ENCODE measurements around the gene CSF1.
"Not testable (repeated sequence)": the region's sequence is repeated elsewhere in the genome, so short reads cannot be mapped to it uniquely, and the experiment has no call there.

Gene CSF1

DNA sequence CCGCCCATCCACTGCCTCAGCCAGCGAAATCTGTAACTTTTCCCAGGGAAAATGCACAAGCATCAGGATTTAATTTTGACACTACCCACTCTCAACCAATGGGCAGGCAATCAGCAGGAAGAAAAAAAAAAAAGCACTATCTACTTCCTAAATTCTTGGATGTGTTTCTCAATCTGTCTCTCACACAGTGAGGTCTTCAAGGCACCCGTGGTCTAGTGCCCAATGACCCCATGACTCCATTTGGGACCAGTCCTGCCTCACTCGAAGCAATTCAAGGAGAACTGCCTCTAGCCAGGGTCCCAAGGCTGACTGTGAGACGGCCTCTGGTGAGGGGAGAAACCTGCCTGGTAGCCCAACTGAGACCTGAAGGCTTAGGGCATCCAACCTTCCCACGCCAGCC is 35.9 kb downstream of the CSF1 start:
- DNase-seq: peak in 1 of 2 donors; percentile 52

GRCh38 chr1:109947582-109948284 is 37.1 kb downstream of the CSF1 start:
- peak in 1 of 2 donors; percentile 45 for DNase-seq

DNA sequence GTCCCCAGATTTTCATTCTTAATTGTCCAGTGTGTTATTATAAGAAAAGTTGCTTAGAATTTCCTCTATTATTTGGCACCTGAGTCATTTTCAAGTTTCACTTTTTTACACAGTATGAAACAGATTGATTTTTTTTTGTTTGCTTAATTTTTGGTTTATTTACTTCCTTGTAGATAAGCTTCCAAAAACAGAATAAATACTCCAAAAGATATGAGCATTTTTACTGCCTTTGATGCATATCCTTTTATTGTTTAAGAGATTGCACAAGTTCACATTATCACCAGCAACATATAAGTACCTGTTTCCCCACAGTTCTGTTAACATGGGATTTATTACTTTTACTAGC is 37.6 kb downstream of the CSF1 start:
- DNase-seq: no peak

- no peak for DNase-seq
Observed at GRCh38 chr1:109950038-109950437, 39.4 kb downstream of the CSF1 start.

- DNase-seq: no peak
Observed at GRCh38 chr1:109950509-109950908, 39.9 kb downstream of the CSF1 start.

GRCh38 chr1:109951501-109951900 is 40.9 kb downstream of the CSF1 start:
- not testable (repeated sequence) for DNase-seq

DNA sequence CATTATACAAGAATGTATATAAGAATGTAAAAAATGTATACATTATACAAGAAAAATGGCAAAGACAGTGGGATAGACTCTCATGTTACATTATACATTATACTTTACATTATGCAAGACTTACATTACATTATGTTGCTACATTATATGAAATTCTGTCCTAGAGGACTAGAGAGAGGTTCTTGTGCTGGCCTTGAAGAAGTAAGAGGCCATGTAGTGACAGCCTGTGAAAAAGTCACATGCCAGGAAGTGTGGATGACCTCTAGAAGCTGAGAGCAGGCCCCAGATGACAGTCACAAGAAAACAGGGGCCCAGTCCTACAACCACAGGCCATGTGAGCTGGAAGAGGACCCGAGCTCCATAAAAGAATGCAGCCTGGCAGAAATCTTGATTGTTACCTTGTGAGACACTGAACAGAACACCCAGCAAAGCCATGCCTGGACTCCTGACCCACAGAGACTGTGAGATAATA is 43.4 kb downstream of the CSF1 start:
- DNase-seq: peak in 1 of 2 donors; percentile 37

GRCh38 chr1:109959632-109959973 is 49.0 kb downstream of the CSF1 start:
- no peak for DNase-seq

GRCh38 chr1:109959974-109960744 is 49.5 kb downstream of the CSF1 start:
- no peak for DNase-seq

DNA sequence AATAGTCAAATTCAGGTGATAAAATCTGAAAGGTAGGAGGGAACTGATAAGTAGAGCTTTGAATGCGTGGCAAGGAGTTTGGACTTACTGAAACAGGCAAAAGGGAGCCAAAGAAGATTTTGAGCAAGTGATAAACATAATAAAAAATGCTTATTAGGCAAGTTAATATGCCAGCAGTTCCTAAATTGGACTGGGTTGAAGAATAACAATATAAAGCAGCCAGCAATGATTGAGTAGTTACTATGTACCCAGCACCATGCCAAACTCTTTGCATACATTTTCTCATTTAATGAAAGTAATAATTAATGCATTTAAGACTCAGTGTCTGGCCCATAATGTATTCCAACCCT is 50.1 kb downstream of the CSF1 start:
- DNase-seq: no peak

- DNase-seq: no peak
Observed at GRCh38 chr1:109963864-109964263, 53.2 kb downstream of the CSF1 start.

DNA sequence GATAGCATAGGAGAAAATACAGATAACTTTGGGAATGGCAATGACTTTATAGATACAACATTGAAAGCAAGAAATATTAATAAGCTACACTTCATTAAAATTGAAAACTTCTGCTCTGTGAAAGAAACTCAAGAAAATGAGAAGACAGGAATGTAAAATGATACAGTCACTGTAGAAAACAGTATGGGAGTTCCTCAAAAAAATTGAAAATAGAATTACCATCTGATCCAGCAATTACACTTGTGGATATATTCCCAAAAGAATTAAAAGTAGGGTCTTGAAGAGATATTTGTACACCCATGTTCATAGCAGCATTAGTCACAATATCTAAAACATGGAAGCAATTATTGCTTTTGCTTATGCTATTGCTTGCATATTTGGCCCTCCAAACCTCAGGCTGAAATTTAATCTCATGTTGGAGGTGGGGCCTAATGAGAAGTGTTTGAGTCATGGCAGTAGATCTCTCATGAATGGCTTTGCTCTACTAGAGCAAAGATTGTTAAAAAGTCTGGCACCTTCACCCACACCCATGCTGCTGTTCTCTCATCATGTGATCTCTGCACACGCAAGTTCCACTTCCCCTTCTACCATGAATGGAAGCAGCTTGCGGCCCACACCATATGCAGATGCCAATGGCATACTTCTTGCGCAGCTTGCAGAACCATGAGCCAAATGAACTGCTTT is 58.6 kb downstream of the CSF1 start:
- DNase-seq: no peak

GRCh38 chr1:109969907-109970306 is 59.3 kb downstream of the CSF1 start:
- DNase-seq: no peak

- no peak for DNase-seq
Observed at GRCh38 chr1:109971559-109971958, 60.9 kb downstream of the CSF1 start.

DNA sequence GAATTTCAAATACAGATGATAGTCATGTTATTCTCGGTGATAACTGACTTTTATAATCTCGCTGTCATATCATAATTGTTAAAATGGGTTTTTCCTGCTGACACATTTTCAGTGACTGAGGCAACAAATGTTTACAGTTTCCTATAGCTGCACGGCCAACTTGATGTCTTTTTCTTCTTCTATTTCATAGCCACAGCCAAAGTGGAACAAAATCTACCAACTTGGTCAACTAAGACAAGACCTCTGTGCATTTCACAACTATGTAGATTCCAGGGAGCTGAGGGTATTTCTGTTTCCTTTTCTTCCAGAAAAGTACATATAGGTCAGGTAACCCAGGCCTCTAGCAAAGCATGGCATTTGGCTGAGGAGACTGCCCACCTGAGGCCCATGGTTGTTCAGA is 63.5 kb downstream of the CSF1 start:
- DNase-seq: peak; percentile 63 to 66

DNA sequence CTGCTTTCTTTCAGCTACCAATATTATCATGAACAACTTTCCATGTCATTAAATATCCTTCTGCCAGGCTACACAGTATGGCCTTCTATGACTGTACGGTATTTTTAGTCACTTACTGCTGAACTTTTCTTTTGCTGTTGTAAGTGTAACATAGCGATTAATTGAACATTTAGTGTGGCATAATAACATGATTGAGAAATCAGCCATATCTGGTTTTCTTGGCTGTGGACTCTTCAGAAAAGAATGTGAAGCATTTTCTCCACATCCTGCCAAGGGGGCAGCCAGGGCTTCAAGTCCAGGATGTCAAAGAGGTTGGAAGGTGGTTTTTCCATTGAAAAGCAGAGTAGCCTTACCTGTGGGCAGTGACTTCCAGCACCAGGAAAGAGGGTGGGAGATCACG is 65.1 kb downstream of the CSF1 start:
- DNase-seq: no peak

- no peak for DNase-seq
Observed at GRCh38 chr1:109976762-109977161, 66.1 kb downstream of the CSF1 start.

GRCh38 chr1:109977225-109977624 is 66.6 kb downstream of the CSF1 start:
- DNase-seq: no peak

DNA sequence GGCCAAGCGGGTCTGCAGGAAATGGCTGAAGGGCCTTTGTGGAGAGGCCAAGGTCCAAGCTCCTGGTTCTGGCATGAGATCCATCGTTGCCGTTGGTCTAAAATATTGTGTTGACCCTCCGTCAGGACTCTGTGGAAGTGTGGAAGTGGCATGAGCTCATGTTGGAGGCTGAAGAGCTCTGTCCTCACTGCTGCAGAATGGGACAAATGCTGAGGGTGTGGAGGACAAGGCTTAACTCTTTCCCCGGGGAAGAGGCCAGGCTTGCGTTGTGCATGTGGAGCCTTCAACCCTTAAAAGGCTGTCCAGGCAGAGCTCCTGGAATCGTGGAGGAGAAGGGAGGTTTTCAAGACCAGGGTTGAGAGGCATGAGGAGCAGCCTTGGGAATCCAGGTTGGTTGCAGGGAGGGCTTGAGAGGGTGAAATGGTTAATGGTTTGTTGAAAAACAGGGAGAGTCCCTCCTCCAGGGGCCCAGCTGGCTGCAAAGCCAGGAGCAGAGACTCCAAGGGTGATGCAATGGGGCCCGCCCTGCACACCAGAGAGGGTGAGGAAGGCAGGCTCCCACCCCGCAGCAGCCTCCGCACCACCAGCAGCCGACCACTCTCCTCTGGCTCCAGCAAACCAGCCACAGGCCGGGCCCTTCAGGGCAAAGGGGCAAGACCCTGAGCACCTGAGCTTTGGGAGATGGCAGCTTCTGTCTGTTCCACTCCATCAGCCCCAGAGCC is 67.2 kb downstream of the CSF1 start:
- DNase-seq: no peak

- no peak for DNase-seq
Observed at GRCh38 chr1:109978761-109979488, 68.3 kb downstream of the CSF1 start.

GRCh38 chr1:109979489-109980091 is 68.9 kb downstream of the CSF1 start:
- DNase-seq: peak; percentile 57 to 69

All from inflammatory macrophage treated with lipopolysaccharide for 1 hour (primary cell).